ENCODE results near the gene MAST4.

- no peak for TF ChIP-seq EZH2 (IDR thresholded peaks at IDR 0.05)
- TF ChIP-seq CTCF (IDR thresholded peaks at IDR 0.05), result no peak
These were observed 435.5 kb downstream of the MAST4 start for GRCh38 chr5:67031692-67032091.

Measured in neural progenitor cell (in vitro differentiated cells).